Activated CD8-positive, alpha-beta memory T cell treated with anti-CD3 and anti-CD28 coated beads, Interleukin-2, amount 50 U/mL, for 4 hours (primary cell): ENCODE data around the gene OR2A12.
"Not testable (repeated sequence)": the region's sequence is repeated elsewhere in the genome, so short reads cannot be mapped to it uniquely, and the experiment has no call there.

Experiments
- DNase-seq: peaks from one replicate; pipeline ENCODE4 v3.0.0-alpha.2; 2020

Gene OR2A12

DNA sequence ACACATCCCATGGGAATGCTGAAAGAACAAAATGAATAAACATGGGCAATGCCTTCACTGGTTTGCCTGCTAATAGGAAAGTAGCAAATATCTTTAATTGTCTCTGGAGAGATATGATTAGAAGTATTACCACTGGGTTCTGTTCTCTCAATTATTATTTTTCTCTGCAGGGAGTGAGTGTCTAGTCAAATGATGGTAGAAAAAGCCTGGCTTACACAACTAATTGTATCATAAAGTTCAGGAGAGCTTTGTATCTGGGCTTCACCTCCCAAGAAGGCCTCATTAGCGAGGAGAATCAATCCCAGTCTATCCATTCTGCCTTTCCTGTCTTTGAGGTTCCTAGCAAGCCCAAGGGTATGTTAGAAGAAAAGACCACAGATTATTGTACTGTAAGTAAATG is 36.8 kb downstream of the OR2A12 start, which contains the start of gene OR2A14:
Gene OR2A14 (plus strand): TSS at position 301 of the 400 bp plus-strand sequence. CDS start 5,937 bp downstream, outside the sequence.
- no peak for DNase-seq

- peak; percentile 89 for DNase-seq
Observed at GRCh38 chr7:144127714-144128334, 41.7 kb downstream of the OR2A12 start.

DNA sequence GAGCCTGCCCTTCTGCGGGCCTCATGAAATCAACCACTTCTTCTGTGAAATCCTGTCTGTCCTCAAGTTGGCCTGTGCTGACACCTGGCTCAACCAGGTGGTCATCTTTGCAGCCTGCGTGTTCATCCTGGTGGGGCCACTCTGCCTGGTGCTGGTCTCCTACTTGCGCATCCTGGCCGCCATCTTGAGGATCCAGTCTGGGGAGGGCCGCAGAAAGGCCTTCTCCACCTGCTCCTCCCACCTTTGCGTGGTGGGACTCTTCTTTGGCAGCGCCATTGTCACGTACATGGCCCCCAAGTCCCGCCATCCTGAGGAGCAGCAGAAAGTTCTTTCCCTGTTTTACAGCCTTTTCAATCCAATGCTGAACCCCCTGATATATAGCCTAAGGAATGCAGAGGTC is 43.5 kb downstream of the OR2A12 start:
- DNase-seq: not testable (repeated sequence)

DNA sequence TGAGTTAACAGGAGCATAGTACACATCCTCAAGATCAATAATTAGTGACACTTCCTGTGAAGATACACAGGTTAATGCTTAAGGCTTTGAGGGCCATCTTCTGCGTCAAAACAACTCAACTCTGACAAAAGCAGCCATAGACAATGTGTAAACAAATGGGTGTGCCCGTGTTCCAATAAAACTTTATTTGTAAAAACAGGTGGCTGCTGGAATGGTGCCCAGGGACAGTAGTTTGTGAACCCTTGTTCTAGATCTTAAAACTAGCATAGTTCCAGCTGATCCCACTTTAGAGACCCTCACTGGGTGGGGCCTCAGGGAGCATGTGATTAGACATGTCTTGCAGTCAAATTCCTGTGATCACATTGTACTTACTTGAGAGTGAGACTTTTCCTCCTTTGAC is 44.7 kb downstream of the OR2A12 start:
- DNase-seq: no peak

- no peak for DNase-seq
Observed at GRCh38 chr7:144132262-144132661, 46.2 kb downstream of the OR2A12 start.

GRCh38 chr7:144133307-144133706 is 47.2 kb downstream of the OR2A12 start:
- DNase-seq: no peak

DNA sequence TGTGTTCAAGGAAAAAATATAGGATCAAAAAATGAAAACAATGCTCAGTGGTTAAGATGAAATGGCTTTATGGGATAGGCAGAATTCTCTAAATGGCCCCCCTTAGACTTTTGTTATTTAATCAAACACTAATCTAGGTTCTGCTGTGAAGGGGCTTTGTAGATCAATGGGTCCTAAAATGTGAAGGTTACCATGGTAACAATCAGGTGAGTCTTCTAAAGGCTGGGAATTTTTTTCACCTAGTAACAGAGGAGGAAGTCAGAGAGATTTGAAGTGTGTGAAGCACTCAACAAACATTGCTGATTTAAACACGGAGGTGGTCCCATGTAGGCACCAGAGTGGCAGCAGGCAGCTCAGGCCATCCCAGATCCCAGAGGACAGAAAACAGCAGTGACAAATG is 48.0 kb downstream of the OR2A12 start:
- DNase-seq: no peak

DNA sequence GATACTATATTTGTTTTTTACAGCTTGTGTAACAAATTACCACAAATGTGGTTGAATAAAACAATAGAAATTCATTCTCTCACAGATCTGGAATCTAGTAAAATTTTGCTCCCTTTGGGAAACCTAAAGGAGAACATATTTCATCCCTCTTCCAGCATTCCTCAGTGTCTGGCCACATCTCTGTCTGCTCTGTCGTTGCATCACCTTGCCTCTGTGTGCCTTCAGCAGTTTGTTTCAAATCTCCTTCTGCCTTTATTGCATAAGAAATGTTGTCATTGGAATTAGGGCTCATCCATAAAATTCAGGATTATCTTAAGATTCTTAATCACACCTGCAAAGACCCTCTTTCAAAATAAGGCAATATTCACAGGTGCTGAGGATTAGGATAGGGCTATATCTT is 51.4 kb downstream of the OR2A12 start:
- no peak for DNase-seq

DNA sequence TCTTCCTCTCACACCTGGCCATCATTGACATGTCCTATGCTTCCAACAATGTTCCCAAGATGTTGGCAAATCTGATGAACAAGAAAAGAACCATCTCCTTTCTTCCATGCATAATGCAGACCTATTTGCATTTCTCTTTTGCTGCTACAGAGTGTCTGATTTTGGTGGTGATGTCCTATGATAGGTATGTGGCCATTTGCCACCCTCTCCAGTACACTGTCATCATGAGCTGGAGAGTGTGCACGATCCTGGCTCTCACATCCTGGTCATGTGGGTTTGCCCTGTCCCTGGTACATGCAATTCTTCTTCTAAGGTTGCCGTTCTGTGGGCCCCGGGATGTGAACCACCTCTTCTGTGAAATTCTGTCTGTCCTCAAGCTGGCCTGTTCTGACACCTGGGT is 56.1 kb downstream of the OR2A12 start:
- DNase-seq: no peak

GRCh38 chr7:144144426-144144825 is 58.3 kb downstream of the OR2A12 start:
- DNase-seq: no peak

DNA sequence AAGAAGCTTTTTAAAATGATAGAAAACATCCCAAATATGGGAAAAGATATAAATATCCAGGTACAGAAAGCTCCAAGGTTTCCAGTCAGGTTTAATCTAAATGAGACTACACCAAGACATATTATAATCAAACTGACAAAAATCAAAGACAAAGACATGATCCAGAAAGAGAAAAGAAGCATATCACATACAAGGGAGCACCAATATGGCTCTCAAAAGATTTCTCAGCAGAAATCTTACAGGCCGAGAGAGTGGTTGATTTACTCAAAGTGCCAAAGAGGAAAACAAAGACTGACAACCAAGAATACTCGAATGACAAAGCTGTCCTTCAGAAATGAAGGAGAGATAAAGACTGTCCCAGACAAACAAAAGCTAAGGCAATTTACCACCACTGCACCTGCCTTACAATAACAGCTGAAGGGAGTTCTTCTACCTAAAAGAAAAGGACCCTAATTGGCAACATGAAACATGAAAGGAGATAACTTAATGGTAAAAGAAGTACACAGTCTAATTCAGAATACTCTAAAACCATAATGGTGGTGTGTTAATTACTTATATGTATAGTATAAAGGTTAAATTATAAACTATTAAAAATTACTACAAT is 62.2 kb downstream of the OR2A12 start:
- no peak for DNase-seq
